NCI-H526 treated with DMSO at 0.1 percent for 48 hours (cell line): Measurements from ENCODE around the gene MIOX.

Experiments used
- DNase-seq: peaks from one replicate; lab custom pipeline; 2025; lab: John Stamatoyannopoulos, UW

The MIOX gene

DNA sequence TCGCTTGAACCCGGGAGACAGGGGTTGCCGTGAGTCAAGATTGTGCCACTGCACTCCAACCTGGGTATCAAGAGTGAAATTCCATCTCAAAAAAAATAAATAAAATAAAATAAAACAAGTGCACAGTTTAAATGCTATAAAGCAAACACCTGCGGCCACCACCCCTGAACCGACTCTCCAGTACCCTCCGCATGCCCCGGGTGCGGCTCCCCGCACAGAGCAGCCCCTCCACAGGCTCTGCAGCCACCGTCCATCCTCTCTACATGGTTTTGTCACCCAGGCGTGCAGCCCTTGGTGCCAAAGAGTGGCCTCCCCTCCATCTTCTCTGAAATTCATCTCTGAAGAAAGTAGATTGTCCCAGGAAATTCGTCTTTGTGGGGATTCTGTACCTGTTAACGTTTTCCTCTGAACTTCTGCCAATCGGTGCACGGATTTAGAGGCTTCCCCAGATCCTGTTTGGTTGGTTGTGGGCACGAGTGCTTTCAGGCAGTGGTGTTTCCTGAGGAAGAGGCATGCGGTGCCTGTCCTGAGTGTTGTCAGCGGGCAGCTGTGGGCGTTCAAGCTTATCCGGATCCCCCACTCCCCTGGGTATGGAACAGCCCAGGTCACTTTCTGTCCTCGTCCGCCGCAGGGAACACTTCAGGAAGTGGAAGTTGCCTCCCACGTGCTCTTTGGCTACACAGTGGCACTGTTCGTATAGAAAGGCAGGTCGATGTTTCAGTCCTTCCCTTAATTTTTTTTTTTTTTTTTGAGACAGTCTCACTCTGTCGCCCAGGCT lies 4.1 kb downstream of the MIOX start:
- DNase-seq: no peak

DNA sequence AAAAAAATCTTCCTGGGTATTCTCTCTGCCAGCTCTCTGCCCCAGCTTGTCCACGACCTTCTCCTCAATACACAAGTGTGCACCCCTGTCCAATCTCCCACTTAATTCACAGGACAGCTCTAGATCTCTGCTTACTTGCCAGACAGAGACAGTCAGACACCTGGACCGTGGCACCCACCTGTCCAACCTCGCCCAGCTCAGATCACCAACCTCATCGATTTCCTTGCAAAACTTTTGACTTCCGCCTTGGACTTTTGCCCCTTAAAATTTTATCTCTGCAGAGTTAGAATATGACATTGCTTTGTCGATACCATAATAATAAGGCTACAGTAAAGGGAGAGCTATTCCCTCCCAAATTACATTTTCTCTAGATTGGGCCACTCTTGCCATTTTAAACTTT lies 10.4 kb downstream of the MIOX start:
- no peak for DNase-seq

GRCh38 chr22:50498322-50498890 lies 11.7 kb downstream of the MIOX start:
- DNase-seq: peak; percentile 60

DNA sequence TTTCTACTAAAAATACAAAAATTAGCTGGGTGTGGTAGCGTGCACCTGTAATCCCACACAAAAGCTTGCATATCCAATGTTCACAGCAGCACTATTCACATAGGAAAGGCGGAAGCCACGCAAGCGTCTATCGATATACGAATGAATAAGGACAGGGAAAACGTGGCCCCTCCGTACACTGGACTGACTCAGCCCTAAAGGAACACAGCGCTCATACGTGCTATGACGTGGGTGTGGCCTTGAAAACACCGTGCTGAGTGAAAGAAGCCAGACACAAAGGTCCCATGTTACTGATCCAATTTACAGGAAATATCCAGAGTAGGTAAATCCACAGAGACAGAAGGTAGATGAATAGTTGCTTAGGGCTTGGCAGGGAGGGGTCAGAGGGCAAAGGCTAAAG lies 13.8 kb downstream of the MIOX start:
- DNase-seq: no peak

DNA sequence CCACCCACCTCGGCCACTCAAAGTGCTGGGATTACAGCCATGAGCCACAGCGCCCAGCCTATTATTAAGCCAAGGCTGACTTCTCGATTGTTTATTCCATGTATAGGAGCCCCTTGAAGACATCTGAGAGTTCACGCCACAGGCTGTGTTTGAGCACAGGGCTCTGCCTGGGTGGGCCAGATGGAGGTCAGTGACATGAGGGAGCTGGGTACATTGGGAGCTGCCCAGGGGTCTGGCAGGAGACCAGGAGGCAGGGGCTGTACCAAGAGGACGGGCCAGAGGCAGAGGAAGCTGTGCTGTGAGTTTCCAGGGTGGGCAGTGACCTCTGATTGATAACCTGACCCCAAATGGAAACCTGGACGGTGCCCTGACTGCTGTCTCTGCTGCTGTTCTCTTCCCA lies 15.4 kb downstream of the MIOX start:
- DNase-seq: no peak

GRCh38 chr22:50502628-50503474 lies 16.2 kb downstream of the MIOX start:
- DNase-seq: no peak

GRCh38 chr22:50503475-50504145 lies 17.0 kb downstream of the MIOX start:
- DNase-seq: no peak

- no peak for DNase-seq
Observed at GRCh38 chr22:50504369-50505211, 17.9 kb downstream of the MIOX start.

DNA sequence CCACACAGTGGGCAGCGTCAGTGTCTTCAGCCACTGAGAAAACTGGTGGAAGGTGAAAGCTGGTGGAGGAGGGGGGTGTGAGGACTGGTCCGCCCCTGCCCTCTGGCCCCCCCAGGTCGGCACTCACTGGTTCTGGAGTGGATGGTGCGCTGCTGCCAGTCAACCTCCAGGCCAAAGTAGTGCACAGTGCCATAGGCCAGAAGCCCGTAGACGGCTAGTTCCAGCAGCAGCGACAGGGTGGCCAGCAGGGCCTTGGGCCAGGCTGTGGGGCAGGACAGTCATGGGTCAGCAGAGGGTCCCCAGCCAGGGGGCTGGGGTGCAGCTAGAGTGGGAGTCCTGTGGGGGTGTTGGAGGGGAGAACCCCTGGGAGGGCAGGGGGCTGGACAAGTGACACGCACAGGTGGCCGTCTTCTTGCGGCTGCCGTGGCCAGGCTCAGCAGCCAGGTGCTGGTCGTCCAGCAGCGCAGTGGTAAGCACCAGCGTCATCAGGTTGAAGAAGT lies 18.7 kb downstream of the MIOX start:
- no peak for DNase-seq

GRCh38 chr22:50505776-50506610 lies 19.3 kb downstream of the MIOX start:
- no peak for DNase-seq

DNA sequence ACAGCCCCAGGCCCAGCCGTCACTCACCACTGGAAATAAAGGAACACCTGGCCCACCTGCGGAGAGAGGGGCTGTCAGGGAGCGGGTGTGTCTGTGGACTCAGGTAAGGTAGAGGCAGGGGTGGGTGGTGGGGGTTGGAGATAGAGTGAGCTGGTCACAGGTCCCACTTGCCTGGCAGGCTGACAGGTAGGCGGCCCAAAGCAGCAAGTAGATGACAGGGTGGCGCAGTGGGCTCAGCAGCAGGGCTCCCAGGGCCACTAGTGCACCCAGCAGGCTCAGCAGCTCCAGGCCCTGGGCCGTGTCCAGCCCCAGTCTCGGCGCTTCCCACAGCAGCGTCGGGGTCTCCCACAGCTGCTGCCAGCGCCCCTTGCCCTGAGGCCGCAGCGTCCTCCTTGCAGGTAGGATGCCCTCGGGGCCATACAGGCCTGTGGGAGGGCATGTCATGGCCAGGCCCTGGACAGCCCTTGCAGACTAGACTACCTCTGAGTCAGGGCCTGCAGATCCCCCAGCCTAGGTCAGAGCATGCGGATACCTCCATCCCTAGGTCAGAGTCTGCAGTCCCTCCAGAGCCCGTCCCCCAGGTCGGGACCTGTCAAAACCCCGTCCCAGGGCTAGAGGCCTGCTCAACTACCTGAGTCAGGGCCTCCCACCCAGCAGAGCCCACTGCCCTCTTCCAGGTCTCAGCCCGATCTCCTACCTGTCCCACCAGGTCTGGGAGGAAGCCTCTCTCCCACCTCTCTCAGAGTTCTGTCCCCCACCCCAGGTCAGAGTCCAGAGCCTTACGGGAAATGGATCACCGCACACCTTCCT lies 20.2 kb downstream of the MIOX start:
- no peak for DNase-seq

DNA sequence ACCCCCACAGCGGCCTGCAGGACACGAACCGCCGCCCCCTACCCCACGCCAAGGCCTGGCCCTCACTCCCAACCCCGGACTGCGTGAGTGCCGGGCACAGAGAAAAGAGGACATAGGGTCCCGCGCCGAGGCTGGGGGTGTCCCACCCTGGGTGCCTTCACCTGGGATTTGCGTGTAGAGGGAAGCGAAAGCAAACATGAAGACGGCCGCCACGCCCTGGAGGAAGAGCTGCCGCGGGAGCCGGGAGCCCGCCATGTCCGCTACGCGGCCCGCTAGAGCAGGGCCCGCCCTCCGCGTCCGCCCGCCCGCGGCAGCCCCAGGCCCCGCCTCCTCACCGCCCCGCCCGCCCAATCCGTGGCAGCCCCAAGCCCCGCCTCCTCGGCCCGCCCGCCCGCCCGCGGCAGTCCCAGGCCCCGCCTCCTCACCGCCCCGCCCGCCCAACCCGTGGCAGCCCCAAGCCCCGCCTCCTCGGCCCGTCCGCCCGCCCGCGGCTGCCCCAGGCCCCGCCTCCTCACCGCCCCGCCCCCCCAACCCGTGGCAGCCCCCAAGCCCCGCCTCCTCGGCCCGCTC lies 20.8 kb downstream of the MIOX start, which contains the start of gene LMF2:
LMF2 (minus strand) TSS at position 282 of the 570 bp plus-strand sequence; CDS start at position 255, 27 bp downstream.
- no peak for DNase-seq

DNA sequence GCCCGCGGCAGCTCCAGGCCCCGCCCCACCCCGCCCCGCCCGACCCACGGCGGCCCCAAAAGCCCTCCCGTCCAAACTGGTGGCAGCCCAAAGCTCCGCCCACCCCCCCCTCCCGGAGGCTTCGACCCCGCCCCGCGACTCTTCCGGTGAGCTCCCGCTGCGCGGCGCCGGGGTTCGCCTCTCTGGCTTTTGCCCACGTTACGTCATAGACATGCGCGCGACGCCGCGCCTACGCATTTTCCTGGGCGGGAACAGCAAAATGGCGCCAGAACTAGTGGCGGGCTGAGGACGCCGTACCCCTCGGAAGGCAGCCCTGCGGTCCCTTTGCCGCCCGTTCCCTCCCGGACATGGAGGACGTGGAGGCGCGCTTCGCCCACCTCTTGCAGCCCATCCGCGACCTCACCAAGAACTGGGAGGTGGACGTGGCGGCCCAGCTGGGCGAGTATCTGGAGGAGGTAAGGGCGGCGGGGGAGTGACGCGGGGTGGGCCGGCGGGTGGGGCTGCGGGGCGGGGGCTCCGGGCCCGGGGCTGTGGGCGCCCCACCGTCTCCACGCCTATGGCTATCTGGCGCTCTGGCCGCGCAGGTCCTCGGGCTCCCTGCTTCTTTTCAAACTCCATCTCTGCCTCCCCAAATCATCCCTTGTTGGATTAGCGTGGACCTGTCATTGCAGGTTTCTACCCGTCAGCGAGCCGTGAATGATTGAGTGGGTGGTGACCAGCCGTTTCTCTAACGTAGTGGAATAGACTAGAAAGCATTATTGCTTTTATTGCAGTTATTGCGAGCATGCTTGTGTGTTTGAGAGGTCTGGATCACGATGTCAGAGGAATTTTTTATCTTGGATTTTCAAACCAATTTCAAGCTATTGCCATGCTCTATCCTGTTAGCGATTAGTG lies 21.6 kb downstream of the MIOX start, which contains the start of gene NCAPH2:
NCAPH2 (plus strand) TSS at position 234 of the 894 bp plus-strand sequence; CDS start at position 348, 114 bp downstream.
- DNase-seq: peak; percentile 88

GRCh38 chr22:50508897-50509296 lies 22.2 kb downstream of the MIOX start:
- no peak for DNase-seq

- DNase-seq: no peak
Observed at GRCh38 chr22:50513175-50513574, 26.5 kb downstream of the MIOX start.

GRCh38 chr22:50516068-50516467 lies 29.4 kb downstream of the MIOX start:
- DNase-seq: no peak

GRCh38 chr22:50516891-50517290 lies 30.2 kb downstream of the MIOX start:
- no peak for DNase-seq
